SK-MEL-5 (cell line): ENCODE data around the gene OR52I1. TPM values are rescaled to one million over a fixed set of nuclear protein-coding genes. Genes with fewer than 3 reads are reported as not detected.

Source experiments
- total RNA-seq: library from RNA; depleted of rRNA; stranded (reverse); fragments of >200 nt; shearing (Covaris generic); gene quantifications from 2 replicates; pipeline ENCODE4 v1.2.3, GENCODE V29; 2014; rRNA removed

The OR52I1 gene
- total RNA-seq, 1 experiment from 2014 or later: not detected

Other genes starting within 250 kb of the OR52I1 start
- gene OR52B4, start 225.7 kb upstream of the OR52I1 start, total RNA-seq: not detected in 2 replicates
- gene TRIM21, start 200.3 kb upstream of the OR52I1 start, total RNA-seq: 14.2 and 15.2 TPM in 2 replicates
- not detected in 2 replicates for gene OR52K2, start 144.7 kb upstream of the OR52I1 start, total RNA-seq
- gene OR52K1, start 111.4 kb upstream of the OR52I1 start, total RNA-seq: not detected in 2 replicates
- not detected in 2 replicates for gene OR52M1, start 48.8 kb upstream of the OR52I1 start, total RNA-seq
- gene OR52I2, start 12.3 kb upstream of the OR52I1 start, total RNA-seq: not detected in 2 replicates
- gene TRIM68, start 14.2 kb downstream of the OR52I1 start, total RNA-seq: 8.8 and 12.2 TPM in 2 replicates
- gene OR51D1, start 43.4 kb downstream of the OR52I1 start, total RNA-seq: not detected in 2 replicates
- gene OR51E1, start 49.9 kb downstream of the OR52I1 start, total RNA-seq: not detected in 2 replicates
- not detected in 2 replicates for gene OR51E2, start 103.8 kb downstream of the OR52I1 start, total RNA-seq
- not detected in 2 replicates for gene MMP26, start 110.7 kb downstream of the OR52I1 start, total RNA-seq
- not detected in 2 replicates for gene OR51F1, start 175.9 kb downstream of the OR52I1 start, total RNA-seq
- not detected in 2 replicates for gene OR52R1, start 210.3 kb downstream of the OR52I1 start, total RNA-seq
- not detected in 2 replicates for gene OR51F2, start 227.3 kb downstream of the OR52I1 start, total RNA-seq